Activated naive CD4-positive, alpha-beta T cell treated with anti-CD3 and anti-CD28 coated beads for 36 hours (primary cell): ENCODE results near the gene SELENOV. TPM values are rescaled to one million over a fixed set of nuclear protein-coding genes. Genes with fewer than 3 reads are reported as not detected.

Source experiments
- CTCF ChIA-PET: fragments of 350-600 bp; sonication (Branson Sonifier 250); formaldehyde crosslinking; loops from one replicate; lab custom pipeline; 2021; ENCODE audit warnings: antibody characterized with exemption; lab: Charles Lee
- DNase-seq: peaks from one replicate; pipeline ENCODE4 v3.0.0-alpha.2; 2020
- H3K27ac Mint-ChIP-seq: one replicate; pipeline ENCODE4 v1.8.0; 2021; ENCODE audit warnings: mild to moderate bottlenecking, mixed read lengths
- H3K27me3 Mint-ChIP-seq: one replicate; pipeline ENCODE4 v1.8.0; 2021; ENCODE audit warnings: low read depth, mixed read lengths
- H3K36me3 Mint-ChIP-seq: one replicate; pipeline ENCODE4 v1.8.0; 2021; ENCODE audit warnings: low read depth, mixed read lengths
- H3K4me1 Mint-ChIP-seq: one replicate; pipeline ENCODE4 v1.8.0; 2021; ENCODE audit warnings: low read depth, mixed read lengths
- H3K4me3 Mint-ChIP-seq: one replicate; pipeline ENCODE4 v1.8.0; 2021; ENCODE audit warnings: mild to moderate bottlenecking, moderate library complexity, mixed read lengths
- H3K9me3 Mint-ChIP-seq: one replicate; pipeline ENCODE4 v1.8.0; 2021; ENCODE audit warnings: mixed read lengths
- intact Hi-C: fragments of 100-400 bp; cut with micrococcal nuclease; formaldehyde crosslinking; loops from one replicate; pipeline ENCODE4 v1.15.1; 2023
- total RNA-seq, 2 experiments: library from RNA; stranded (reverse); gene quantifications; one replicate each; pipeline ENCODE4 v1.2.3, GENCODE V29; 2021

Gene SELENOV
- total RNA-seq, 2 experiments from 2014 or later: not detected

DNA sequence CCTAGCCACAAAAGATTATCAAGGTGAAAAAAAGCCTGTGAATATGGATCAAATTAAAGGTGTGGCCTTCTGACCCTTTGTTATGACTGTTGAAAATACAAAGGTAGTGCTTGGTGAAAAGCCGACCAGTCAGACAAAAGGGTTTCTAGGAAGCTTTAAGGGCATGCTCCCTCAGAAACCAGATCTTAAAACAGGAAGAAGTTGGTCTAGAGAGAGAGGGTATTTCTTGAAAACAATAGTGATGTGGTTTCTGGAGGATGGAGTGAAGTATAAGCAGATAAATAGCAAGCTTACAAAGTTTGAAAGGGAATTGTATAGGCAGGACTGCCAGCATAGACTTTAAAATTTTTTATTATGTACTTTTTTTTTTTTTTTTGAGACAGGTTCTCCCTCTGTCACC lies 30.0 kb downstream of the SELENOV start:
- no peaks in the 10 kb centered on the region for H3K27me3 Mint-ChIP-seq
- CTCF ChIA-PET: interaction anchor here (0.7 to 5.4 kb wide), 5 partner anchors 49 to 300 kb away, joined by 3 to 38 read pairs (median 3); no protein-coding TSS in a partner anchor
- no peaks in the 10 kb centered on the region for H3K9me3 Mint-ChIP-seq
- no peak overlapping the region for H3K4me3 Mint-ChIP-seq
- H3K4me1 Mint-ChIP-seq: peaks cover 54% of the 10 kb centered on the region
- intact Hi-C loops: loop anchor here (5.0 to 10.0 kb wide), 2 partner anchors 208 to 300 kb away; partner anchors contain the start of genes FBL and GMFG
- H3K36me3 Mint-ChIP-seq: no peaks in the 10 kb centered on the region
- DNase-seq: no peak
- H3K27ac Mint-ChIP-seq: peak overlapping the region; percentile 34

DNA sequence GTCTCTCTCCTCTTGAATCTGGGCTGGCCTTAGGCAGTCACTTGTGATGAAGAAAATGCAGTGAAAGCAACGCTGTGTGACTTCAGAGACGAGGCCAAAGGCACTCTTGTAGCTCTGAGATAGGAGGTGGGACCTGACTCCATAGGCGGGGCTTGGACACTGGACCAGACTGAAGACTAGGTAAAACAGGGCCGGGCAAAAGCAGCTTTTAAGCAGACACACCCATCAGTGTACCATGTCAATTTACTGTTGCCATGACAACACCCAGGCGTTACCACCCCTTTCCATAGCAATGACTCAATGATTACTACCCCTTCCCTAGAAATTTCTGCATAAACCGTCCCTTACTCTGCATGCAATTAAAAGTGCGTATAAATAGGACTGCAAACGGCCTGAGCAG lies 31.7 kb downstream of the SELENOV start:
- H3K4me1 Mint-ChIP-seq: peaks cover 45% of the 10 kb centered on the region

GRCh38 chr19:39550197-39550596 lies 35.3 kb downstream of the SELENOV start:
- CTCF ChIA-PET: interaction anchor here (2.0 to 5.4 kb wide), 2 partner anchors 8 to 122 kb away, joined by 6 to 92 read pairs (median 38); no protein-coding TSS in a partner anchor
- no peaks in the 10 kb centered on the region for H3K27me3 Mint-ChIP-seq
- intact Hi-C loops: no loop called here
- no peaks in the 10 kb centered on the region for H3K36me3 Mint-ChIP-seq
- no peak overlapping the region for H3K27ac Mint-ChIP-seq
- DNase-seq: no peak
- no peaks in the 10 kb centered on the region for H3K9me3 Mint-ChIP-seq
- peaks cover 22% of the 10 kb centered on the region for H3K4me1 Mint-ChIP-seq
- no peak overlapping the region for H3K4me3 Mint-ChIP-seq

More for the DNA sequence above, 31.7 kb downstream of the SELENOV start:
- H3K9me3 Mint-ChIP-seq: no peaks in the 10 kb centered on the region
- no peak for DNase-seq
- no peak overlapping the region for H3K27ac Mint-ChIP-seq
- H3K4me3 Mint-ChIP-seq: no peak overlapping the region
- intact Hi-C loops: loop anchor here (10.0 kb wide), 1 partner anchor 298 kb away; the partner anchor contains the start of gene FBL
- no peaks in the 10 kb centered on the region for H3K36me3 Mint-ChIP-seq
- no peaks in the 10 kb centered on the region for H3K27me3 Mint-ChIP-seq
- CTCF ChIA-PET: interaction anchor here (1.1 to 5.4 kb wide), 3 partner anchors 106 to 129 kb away, joined by 3 to 38 read pairs (median 5); no protein-coding TSS in a partner anchor

DNA sequence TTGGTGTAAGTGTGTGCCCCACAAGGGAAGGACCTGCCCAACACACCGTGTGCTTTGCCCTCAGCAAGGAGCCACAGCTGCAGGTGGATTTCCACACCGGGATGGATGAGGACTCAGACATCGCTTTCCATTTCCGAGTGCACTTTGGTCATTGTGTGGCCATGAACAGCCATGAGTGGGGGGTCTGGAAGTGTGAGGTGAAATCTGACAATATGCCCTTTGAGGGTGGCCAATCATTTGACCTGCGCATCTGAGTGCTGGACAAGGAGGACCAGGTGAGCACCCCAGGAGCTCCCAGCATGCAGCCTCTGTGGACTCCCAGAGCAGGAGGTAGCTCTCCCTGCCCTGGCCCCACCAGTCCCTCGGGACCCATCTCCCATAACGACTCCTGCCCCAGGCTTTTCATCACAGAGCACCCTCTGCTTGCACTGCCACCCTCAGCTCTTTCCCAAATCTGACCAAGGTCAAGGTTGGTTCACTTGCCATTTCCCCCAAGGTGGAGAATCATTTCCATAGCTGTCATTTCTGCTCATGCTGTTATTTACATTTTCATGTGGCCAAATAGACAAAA lies 38.2 kb downstream of the SELENOV start:
- Mint-ChIP-seq H3K27ac (no peak overlapping the region), H3K4me3 (no peak overlapping the region), H3K36me3 (no peaks in the 10 kb centered on the region), H3K9me3 (no peaks in the 10 kb centered on the region), H3K27me3 (no peaks in the 10 kb centered on the region), H3K4me1 (peaks cover 20% of the 10 kb centered on the region)
- intact Hi-C loops: loop anchor here (2.0 kb wide), 1 partner anchor 74 kb away; no protein-coding TSS in a partner anchor
- no peak for DNase-seq
- CTCF ChIA-PET: interaction anchor here (1.4 to 5.3 kb wide), 2 partner anchors 119 to 214 kb away, joined by 3 to 92 read pairs; no protein-coding TSS in a partner anchor

DNA sequence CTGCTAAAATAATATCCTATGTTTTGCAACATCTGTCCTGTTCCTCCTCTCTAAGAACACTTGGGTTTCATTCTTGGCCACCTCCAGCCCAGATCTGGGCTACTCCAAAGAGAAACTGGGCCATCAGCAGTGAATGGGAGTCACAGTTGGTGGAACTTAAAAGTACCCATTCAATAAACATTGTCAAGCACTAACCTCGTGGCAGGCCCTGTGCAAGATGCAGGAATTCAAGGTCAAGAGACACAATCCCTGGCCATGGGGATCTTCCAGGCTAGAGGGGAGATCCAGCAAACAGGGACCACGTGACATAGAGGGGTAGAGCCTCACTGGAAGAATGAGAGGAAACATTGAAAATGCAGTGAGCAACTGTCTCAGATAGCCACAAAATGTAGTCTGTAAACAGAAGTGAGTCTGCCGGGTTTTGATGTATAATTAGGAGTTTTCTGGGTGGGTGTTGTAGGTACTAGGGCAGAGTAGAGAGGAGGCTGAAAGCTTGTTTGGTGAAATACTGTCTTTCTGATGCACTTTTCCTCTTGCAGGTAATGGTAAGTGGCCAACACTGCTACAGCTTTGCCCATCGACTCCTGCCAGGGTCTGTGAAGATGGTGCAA lies 39.9 kb downstream of the SELENOV start:
- peaks cover 33% of the 10 kb centered on the region for H3K4me1 Mint-ChIP-seq
- intact Hi-C loops: no loop called here

GRCh38 chr19:39555883-39556282 lies 40.9 kb downstream of the SELENOV start:
- Mint-ChIP-seq H3K9me3 (no peaks in the 10 kb centered on the region), H3K4me1 (peaks cover 33% of the 10 kb centered on the region), H3K27ac (no peak overlapping the region), H3K36me3 (no peaks in the 10 kb centered on the region), H3K4me3 (no peak overlapping the region), H3K27me3 (no peaks in the 10 kb centered on the region)
- no peak for DNase-seq
- intact Hi-C loops: no loop called here
- CTCF ChIA-PET: no interaction called here

More for the DNA sequence above, 39.9 kb downstream of the SELENOV start:
- H3K27me3 Mint-ChIP-seq: no peaks in the 10 kb centered on the region
- CTCF ChIA-PET: interaction anchor here (5.3 kb wide), 1 partner anchor 118 kb away, joined by 92 read pairs; no protein-coding TSS in a partner anchor
- H3K9me3 Mint-ChIP-seq: no peaks in the 10 kb centered on the region
- H3K36me3 Mint-ChIP-seq: no peaks in the 10 kb centered on the region
- no peak overlapping the region for H3K27ac Mint-ChIP-seq
- DNase-seq: no peak
- H3K4me3 Mint-ChIP-seq: no peak overlapping the region

GRCh38 chr19:39557811-39558623 lies 43.1 kb downstream of the SELENOV start:
- DNase-seq: peak; percentile 64
- Mint-ChIP-seq H3K27ac (peak overlapping the region; percentile 79), H3K9me3 (no peaks in the 10 kb centered on the region), H3K36me3 (no peaks in the 10 kb centered on the region), H3K4me1 (peaks cover 24% of the 10 kb centered on the region), H3K4me3 (peak overlapping the region; percentile 57), H3K27me3 (no peaks in the 10 kb centered on the region)
- intact Hi-C loops: no loop called here
- CTCF ChIA-PET: interaction anchor here (1.2 to 1.8 kb wide), 3 partner anchors 113 to 117 kb away, joined by 3 to 9 read pairs (median 4); no protein-coding TSS in a partner anchor

GRCh38 chr19:39558624-39559117 lies 43.7 kb downstream of the SELENOV start:
- Mint-ChIP-seq H3K4me1 (peaks cover 24% of the 10 kb centered on the region), H3K9me3 (no peaks in the 10 kb centered on the region), H3K27me3 (no peaks in the 10 kb centered on the region), H3K27ac (peak overlapping the region; percentile 79), H3K36me3 (no peaks in the 10 kb centered on the region), H3K4me3 (peak overlapping the region; percentile 57)
- intact Hi-C loops: no loop called here
- peak; percentile 52 for DNase-seq
- CTCF ChIA-PET: interaction anchor here (1.2 to 1.8 kb wide), 3 partner anchors 113 to 117 kb away, joined by 3 to 9 read pairs (median 4); no protein-coding TSS in a partner anchor

DNA sequence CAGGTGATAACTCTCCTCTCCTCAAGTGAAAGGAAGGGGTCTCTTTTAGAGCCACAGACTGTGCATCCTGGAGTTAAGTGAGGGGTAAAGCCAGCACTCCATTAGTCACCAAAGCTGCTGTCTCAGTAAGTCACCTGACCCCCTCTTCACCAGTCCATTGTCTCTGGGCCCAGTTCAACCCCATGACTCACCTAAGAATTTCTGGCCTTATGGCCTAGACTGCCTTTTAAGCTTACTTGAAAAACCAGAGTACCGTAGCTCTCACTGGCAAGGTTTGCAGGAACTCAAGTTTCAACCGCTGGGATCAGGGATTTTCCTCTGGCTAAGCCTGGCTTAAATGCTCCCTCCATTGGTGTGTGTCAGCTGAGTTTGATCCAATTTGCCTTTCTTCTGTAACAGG lies 48.5 kb downstream of the SELENOV start:
- no peaks in the 10 kb centered on the region for H3K36me3 Mint-ChIP-seq
- peaks cover 3% of the 10 kb centered on the region for H3K27me3 Mint-ChIP-seq
- H3K4me1 Mint-ChIP-seq: peaks cover 10% of the 10 kb centered on the region
- no peaks in the 10 kb centered on the region for H3K9me3 Mint-ChIP-seq
- H3K4me3 Mint-ChIP-seq: no peak overlapping the region
- no peak for DNase-seq
- intact Hi-C loops: no loop called here
- CTCF ChIA-PET: interaction anchor here (1.0 to 1.6 kb wide), 2 partner anchors 12 to 110 kb away, joined by 3 to 6 read pairs; no protein-coding TSS in a partner anchor
- H3K27ac Mint-ChIP-seq: no peak overlapping the region

DNA sequence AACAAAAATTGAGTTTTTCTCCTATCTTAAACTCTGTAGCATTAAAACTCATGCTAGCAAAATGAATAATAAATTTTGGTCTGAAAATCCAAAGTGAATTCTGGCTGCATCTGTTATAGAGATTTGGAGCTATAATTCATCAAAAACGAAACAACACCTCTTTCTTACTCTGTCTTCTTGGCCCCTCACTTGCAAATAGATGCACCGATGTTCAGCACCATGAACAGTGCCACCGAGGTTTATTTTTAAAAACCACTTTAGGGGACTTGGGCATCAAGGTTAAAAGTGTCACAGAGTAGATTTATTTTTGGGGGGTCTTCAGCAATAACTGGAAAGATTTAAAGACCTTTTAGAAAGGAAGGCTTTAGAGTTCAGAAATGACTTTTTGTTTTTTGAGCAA lies 51.1 kb downstream of the SELENOV start:
- Mint-ChIP-seq H3K4me1 (no peaks in the 10 kb centered on the region), H3K4me3 (no peak overlapping the region), H3K27ac (no peak overlapping the region), H3K36me3 (no peaks in the 10 kb centered on the region), H3K9me3 (no peaks in the 10 kb centered on the region), H3K27me3 (peaks cover 6% of the 10 kb centered on the region)
- CTCF ChIA-PET: interaction anchor here (1.1 kb wide), 1 partner anchor 82 kb away, joined by 5 read pairs; no protein-coding TSS in a partner anchor
- no peak for DNase-seq
- intact Hi-C loops: no loop called here

DNA sequence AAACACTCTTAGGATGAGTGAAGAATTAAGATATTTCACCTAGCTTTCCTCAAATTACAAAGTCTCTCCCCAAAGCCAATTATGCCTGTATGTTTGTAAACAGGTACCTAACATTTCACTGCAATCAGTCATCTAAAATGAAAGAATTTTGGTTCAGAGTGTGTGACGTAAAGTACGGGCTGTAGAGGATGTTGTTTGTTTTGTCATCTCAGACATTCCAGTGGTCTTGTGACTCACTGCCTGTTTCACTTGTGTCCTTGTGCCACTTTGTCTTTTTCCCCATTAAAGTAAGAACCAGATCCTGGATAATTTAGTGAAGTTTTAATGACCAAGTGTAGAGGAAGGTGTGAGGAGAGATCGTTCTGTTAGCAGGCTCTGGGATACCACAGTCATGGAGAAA lies 53.7 kb downstream of the SELENOV start:
- Mint-ChIP-seq H3K27me3 (peaks cover 9% of the 10 kb centered on the region), H3K27ac (no peak overlapping the region), H3K36me3 (peaks cover 2% of the 10 kb centered on the region), H3K4me1 (no peaks in the 10 kb centered on the region), H3K9me3 (peaks cover 9% of the 10 kb centered on the region), H3K4me3 (no peak overlapping the region)
- no peak for DNase-seq
- CTCF ChIA-PET: no interaction called here
- intact Hi-C loops: no loop called here
